Keratinocyte (primary cell): ENCODE measurements around the gene TAX1BP3. TPM values are rescaled to one million over a fixed set of nuclear protein-coding genes. Genes with fewer than 3 reads are reported as not detected.

ENCODE experiments used
- DNase-seq: peaks from one replicate; pipeline ENCODE4 v3.0.0-alpha.2; 2011; ENCODE audit warnings: low read depth, missing footprints, low spot score
- FAIRE-seq: peaks from 2 replicates; lab custom pipeline; 2011; peaks lifted over from hg19 to GRCh38; lab: Jason Lieb, UNC
- H2AFZ ChIP-seq: 2 replicates; pipeline ENCODE4 v1.6.0; 2012; ENCODE audit warnings: low read length, control low read depth, inconsistent platforms; ENCODE audit not compliant: control insufficient read depth
- H3K27ac ChIP-seq: 2 replicates; pipeline ENCODE4 v1.5.1; 2011; ENCODE audit warnings: low read length; ENCODE audit not compliant: control insufficient read depth, insufficient read depth
- H3K27me3 ChIP-seq: 3 replicates; pipeline ENCODE4 v1.6.0; 2011; ENCODE audit warnings: low read length; ENCODE audit not compliant: control insufficient read depth, insufficient read depth; ENCODE audit errors: extremely low read depth
- H3K36me3 ChIP-seq, 2 experiments: 2 replicates in 1 of 2; 3 replicates in 1 of 2; pipeline ENCODE4 v1.5.1; 2011; ENCODE audit warnings: low read length in 2 of 2, mild to moderate bottlenecking in 1 of 2; ENCODE audit not compliant: control insufficient read depth in 2 of 2, insufficient read depth in 2 of 2; ENCODE audit errors: extremely low read depth in 1 of 2
- H3K4me1 ChIP-seq: 3 replicates; pipeline ENCODE4 v1.5.1; 2011; ENCODE audit warnings: low read length; ENCODE audit not compliant: control insufficient read depth, insufficient read depth; ENCODE audit errors: extremely low read depth
- H3K4me2 ChIP-seq: 3 replicates; pipeline ENCODE4 v1.6.0; 2011; ENCODE audit warnings: low read depth, low read length; ENCODE audit not compliant: control insufficient read depth, insufficient read depth; ENCODE audit errors: extremely low read depth
- H3K4me3 ChIP-seq, 3 experiments: fragments of 200-600 bp in 1 of 3; sonication (generic) in 1 of 3; 2 replicates in 2 of 3; 3 replicates in 1 of 3; pipeline ENCODE4 v1.5.1; 2011 to 2016; ENCODE audit warnings: low read length in 3 of 3, mild to moderate bottlenecking in 3 of 3, control low read depth in 2 of 3, inconsistent platforms in 1 of 3, low read depth in 1 of 3, mixed read lengths in 1 of 3, mixed run types in 1 of 3, moderate library complexity in 1 of 3; ENCODE audit not compliant: control insufficient read depth in 2 of 3, insufficient read depth in 2 of 3; ENCODE audit errors: extremely low read depth in 1 of 3
- H3K79me2 ChIP-seq: 2 replicates; pipeline ENCODE4 v1.6.0; 2012; ENCODE audit warnings: low read length; ENCODE audit not compliant: control insufficient read depth, insufficient read depth
- H3K9ac ChIP-seq: 3 replicates; pipeline ENCODE4 v1.6.0; 2011; ENCODE audit warnings: low read length; ENCODE audit not compliant: control insufficient read depth, insufficient read depth; ENCODE audit errors: extremely low read depth
- H3K9me1 ChIP-seq: 3 replicates; pipeline ENCODE4 v1.6.0; 2011; ENCODE audit warnings: low read length; ENCODE audit not compliant: control insufficient read depth, insufficient read depth; ENCODE audit errors: extremely low read depth
- H3K9me3 ChIP-seq: 2 replicates; pipeline ENCODE4 v1.5.1; 2012; ENCODE audit warnings: low read depth, low read length; ENCODE audit not compliant: control insufficient read depth
- H4K20me1 ChIP-seq: 3 replicates; pipeline ENCODE4 v1.6.0; 2011; ENCODE audit warnings: low read length; ENCODE audit not compliant: control insufficient read depth, insufficient read depth; ENCODE audit errors: extremely low read depth
- EZH2 ChIP-seq: IDR thresholded peaks from one replicate; pipeline ENCODE4 v1.6.1; 2012; ENCODE audit warnings: inconsistent platforms, mild to moderate bottlenecking, low read length, moderate library complexity
- dilution Hi-C: fragments of 300-500 bp; cut with MboI; formaldehyde crosslinking; loops from one replicate; pipeline ENCODE4 v1.7.0; 2020; ENCODE audit warnings: low sequenced_read_pairs; ENCODE audit not compliant: extremely low pct_ligation_motif_present
- polyA plus RNA-seq, 5 experiments: library from polyadenylated mRNA; depleted of rRNA in 3 of 5; stranded (reverse) in 3 of 5; stranded (forward) in 1 of 5; unstranded in 1 of 5; fragments of >200 nt; gene quantifications; 1 replicate in 1 of 5; 2 replicates in 3 of 5; 3 replicates in 1 of 5; pipeline versions ENCODE4 v1.2.1 to v1.2.3, GENCODE V29; 2011 to 2012; ENCODE audit warnings: missing spikeins in 2 of 5, low read depth in 1 of 5, low replicate concordance in 1 of 5
- TF ChIP-seq, protein P1 (sequence below), 3 experiments: IDR thresholded peaks in 1 of 3; conservative IDR thresholded peaks in 1 of 3; optimal IDR thresholded peaks in 1 of 3; 2 replicates in 2 of 3; 3 replicates in 1 of 3; pipeline versions ENCODE3 to v1.5.1; 2011; ENCODE audit warnings: low read length in 3 of 3, mild to moderate bottlenecking in 3 of 3, moderate library complexity in 2 of 3, control low read depth in 1 of 3, inconsistent platforms in 1 of 3; ENCODE audit not compliant: insufficient read depth in 2 of 3; ENCODE audit errors: extremely low read depth in 1 of 3

Gene TAX1BP3
- polyA plus RNA-seq, 1 donor (not counting 4 experiments of a cell fraction or from before 2014, with no cell fraction given), result 126 TPM

DNA sequence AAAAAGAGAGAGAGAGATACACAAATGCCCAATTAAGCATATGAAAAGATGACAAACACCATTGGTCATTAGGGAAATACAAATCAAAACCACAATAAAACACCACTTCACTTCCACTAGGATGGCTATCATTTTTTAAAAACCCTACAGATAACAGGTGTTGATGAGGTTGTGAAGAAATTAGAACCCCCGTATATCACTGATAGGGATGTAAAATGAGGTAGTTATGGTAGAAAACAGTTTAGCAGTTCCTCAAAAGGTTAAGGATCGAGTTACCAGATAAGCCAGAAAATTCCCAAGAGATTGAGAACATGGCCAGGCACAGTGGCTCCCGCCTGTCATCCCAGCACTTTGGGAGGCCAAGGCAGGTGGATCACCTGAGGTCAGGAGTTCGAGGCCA is 24.8 kb upstream of the TAX1BP3 start:
- Histone ChIP-seq H2AFZ (no peak overlapping the region), H3K27ac (no peak overlapping the region), H3K4me1 (peaks cover 4% of the 10 kb centered on the region), H3K9ac (no peak overlapping the region), H3K9me3 (peaks cover 3% of the 10 kb centered on the region), H3K9me1 (no peaks in the 10 kb centered on the region), H3K36me3 (no peaks in the 10 kb centered on the region), H3K27me3 (peaks cover 40% of the 10 kb centered on the region), H3K4me3 (no peak overlapping the region), H3K79me2 (no peaks in the 10 kb centered on the region), H3K4me2 (no peak overlapping the region), H4K20me1 (no peaks in the 10 kb centered on the region)
- no peak for TF ChIP-seq EZH2
- TF ChIP-seq, protein P1, sequence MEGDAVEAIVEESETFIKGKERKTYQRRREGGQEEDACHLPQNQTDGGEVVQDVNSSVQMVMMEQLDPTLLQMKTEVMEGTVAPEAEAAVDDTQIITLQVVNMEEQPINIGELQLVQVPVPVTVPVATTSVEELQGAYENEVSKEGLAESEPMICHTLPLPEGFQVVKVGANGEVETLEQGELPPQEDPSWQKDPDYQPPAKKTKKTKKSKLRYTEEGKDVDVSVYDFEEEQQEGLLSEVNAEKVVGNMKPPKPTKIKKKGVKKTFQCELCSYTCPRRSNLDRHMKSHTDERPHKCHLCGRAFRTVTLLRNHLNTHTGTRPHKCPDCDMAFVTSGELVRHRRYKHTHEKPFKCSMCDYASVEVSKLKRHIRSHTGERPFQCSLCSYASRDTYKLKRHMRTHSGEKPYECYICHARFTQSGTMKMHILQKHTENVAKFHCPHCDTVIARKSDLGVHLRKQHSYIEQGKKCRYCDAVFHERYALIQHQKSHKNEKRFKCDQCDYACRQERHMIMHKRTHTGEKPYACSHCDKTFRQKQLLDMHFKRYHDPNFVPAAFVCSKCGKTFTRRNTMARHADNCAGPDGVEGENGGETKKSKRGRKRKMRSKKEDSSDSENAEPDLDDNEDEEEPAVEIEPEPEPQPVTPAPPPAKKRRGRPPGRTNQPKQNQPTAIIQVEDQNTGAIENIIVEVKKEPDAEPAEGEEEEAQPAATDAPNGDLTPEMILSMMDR (optimal IDR thresholded peaks at IDR 0.05 in 1 of 3, IDR thresholded peaks at IDR 0.05 in 1 of 3, conservative IDR thresholded peaks at IDR 0.05 in 1 of 3; ENCODE audit: extremely low read depth in 1 of 3, insufficient read depth in 2 of 3, low read length in 3 of 3), result no peak
- FAIRE-seq (no peak), DNase-seq (no peak)
- dilution Hi-C loops, result no loop called here

DNA sequence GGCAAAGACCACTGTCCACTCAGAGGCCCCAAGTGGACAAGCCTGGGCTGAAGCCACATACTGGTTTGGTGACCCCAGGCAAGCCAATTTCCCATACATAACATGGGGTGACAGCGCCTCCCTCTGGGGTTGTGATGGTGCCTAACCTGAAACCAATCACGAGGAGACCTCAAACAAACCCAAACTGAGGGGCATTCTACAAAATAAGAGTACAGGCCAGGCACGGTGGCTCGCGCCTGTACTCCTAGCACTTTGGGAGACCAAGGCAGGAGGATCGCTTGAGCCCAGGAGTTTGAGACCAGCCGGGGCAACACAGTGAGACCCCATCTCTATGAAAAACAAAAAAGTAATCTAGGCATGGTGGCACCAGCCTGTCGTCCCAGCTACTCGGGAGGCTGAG is 24.0 kb upstream of the TAX1BP3 start:
- Histone ChIP-seq H3K27ac (no peak overlapping the region), H3K79me2 (no peaks in the 10 kb centered on the region), H4K20me1 (no peaks in the 10 kb centered on the region), H3K27me3 (peaks cover 37% of the 10 kb centered on the region), H3K4me1 (peaks cover 4% of the 10 kb centered on the region), H3K4me3 (no peak overlapping the region), H2AFZ (no peak overlapping the region), H3K9me1 (no peaks in the 10 kb centered on the region), H3K4me2 (no peak overlapping the region), H3K9me3 (no peaks in the 10 kb centered on the region), H3K9ac (no peak overlapping the region), H3K36me3 (no peaks in the 10 kb centered on the region)
- DNase-seq (no peak), FAIRE-seq (no peak)
- TF ChIP-seq, protein P1 (optimal IDR thresholded peaks at IDR 0.05 in 1 of 3, IDR thresholded peaks at IDR 0.05 in 1 of 3, conservative IDR thresholded peaks at IDR 0.05 in 1 of 3; ENCODE audit: extremely low read depth in 1 of 3, insufficient read depth in 2 of 3, low read length in 3 of 3), result peak in 2 of 3 experiments; percentile 21 to 22
- TF ChIP-seq EZH2, result no peak
- dilution Hi-C loops, result no loop called here
